ENCODE results near the gene ZNF587B.
"Not testable (repeated sequence)": the region's sequence is repeated elsewhere in the genome, so short reads cannot be mapped to it uniquely, and the experiment has no call there.

ZNF587B gene

DNA sequence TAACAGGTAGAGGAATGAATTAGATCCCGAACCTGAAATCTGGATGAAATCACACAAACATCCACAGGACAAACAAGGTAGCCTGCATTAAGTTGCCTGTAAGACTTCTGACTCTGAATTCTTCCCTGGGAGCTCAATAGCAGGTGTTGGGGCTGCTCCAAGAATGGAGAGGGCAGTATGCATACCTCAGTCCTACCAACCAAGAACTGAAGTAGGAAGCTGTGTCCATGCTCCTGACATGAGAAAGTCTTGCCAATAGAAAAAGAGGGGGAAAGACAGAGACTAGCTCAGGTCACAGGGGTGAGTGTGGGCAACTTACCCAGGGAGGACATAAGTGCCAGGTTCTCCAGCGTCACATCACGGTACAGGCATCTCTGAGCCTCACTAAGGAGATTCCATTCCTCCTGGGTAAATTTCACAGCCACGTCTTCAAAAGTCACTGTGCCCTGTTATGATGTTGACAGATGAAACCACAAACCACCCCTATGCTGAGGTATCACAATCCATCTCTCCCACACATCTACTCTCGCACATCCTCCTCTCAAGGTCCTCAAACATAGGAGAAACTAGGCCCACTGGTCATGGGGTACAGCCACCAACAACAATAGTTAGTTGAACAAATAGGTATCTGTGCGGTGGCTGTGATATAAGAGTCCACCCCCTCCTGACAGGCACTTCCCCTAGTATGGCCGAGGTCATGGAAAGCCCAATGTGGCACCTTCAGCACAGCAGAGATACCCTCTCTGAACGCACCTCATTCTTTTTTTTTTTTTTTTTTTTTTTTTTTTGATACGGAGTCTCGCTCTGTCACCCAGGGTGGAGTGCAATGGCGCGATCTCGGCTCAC is 16.9 kb upstream of the ZNF587B start:
- peaks cover 40% of the 10 kb centered on the region for H3K4me1 Mint-ChIP-seq (ENCODE audit: low read depth)
- intact Hi-C loops (cut with micrococcal nuclease) = loop anchor here (10.0 kb wide), 1 partner anchor 48 kb away; the partner anchor contains the start of gene ZNF586
- H3K4me3 Mint-ChIP-seq, H3K27me3 Mint-ChIP-seq, H3K27ac Mint-ChIP-seq, H3K9me3 Mint-ChIP-seq: not testable (repeated sequence)
- H3K36me3 Mint-ChIP-seq (ENCODE audit: low read depth) = peaks cover 56% of the 10 kb centered on the region

GRCh38 chr19:57813919-57814504 is 16.1 kb upstream of the ZNF587B start:
- Mint-ChIP-seq H3K4me1 (ENCODE audit: low read depth) (peaks cover 40% of the 10 kb centered on the region), H3K27me3 (no peaks in the 10 kb centered on the region), H3K9me3 (no peaks in the 10 kb centered on the region), H3K4me3 (peak overlapping the region; percentile 93), H3K36me3 (ENCODE audit: low read depth) (peaks cover 47% of the 10 kb centered on the region), H3K27ac (peak overlapping the region; percentile 84)
- intact Hi-C loops (cut with micrococcal nuclease) = loop anchor here (10.0 kb wide), 1 partner anchor 49 kb away; the partner anchor contains the start of gene ZNF586

DNA sequence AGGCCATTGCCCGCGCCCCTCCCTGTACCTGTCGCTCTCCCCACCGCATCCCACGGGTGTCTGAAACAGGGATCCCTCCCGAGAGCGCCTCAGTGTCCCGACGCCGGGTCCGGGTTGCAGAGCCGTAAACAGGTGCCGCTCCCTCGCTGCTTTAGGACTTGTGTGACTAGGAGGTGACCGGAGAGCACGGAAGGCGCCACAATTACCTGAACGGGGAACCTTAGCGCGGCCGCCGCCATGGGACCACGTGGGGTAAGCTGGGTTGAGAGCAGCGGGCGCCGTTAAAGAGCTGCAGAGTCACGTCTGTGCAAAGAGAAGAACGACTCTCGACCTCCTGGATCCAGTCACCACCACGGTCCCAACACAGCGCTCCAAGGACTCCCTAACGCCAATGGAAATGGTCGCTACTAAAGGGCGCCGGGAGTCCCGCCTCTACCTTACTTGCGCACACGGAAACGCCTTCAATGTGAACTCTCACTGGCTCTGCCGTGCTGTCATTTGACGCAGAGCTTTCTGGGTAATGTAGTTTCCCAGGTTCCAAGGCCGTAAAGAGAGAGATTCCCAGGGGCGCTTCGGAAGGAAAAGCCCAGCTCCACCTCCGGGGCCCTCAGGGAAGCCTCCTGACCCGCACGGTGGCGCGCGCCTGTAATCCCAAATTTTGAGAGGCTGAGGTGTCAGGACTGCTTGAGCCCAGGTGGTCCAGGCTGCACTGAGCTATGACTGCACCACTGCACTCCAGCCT is 15.4 kb upstream of the ZNF587B start, which contains the start of gene ZNF552:
Gene ZNF552, minus strand, starts transcription at position 409 of the 742 bp plus-strand sequence. Its CDS starts 170 bp downstream, at position 239.
- Mint-ChIP-seq H3K4me3 (peak within 1 kb of the TSS; percentile 93), H3K9me3 (no peaks in the 10 kb centered on the region), H3K36me3 (ENCODE audit: low read depth) (peaks cover 47% of the 10 kb centered on the region), H3K4me1 (ENCODE audit: low read depth) (peaks cover 39% of the 10 kb centered on the region), H3K27me3 (no peaks in the 10 kb centered on the region), H3K27ac (peak within 1 kb of the TSS; percentile 84)
- intact Hi-C loops (cut with micrococcal nuclease) = loop anchor here (5.0 to 10.0 kb wide), 2 partner anchors 50 to 87 kb away; partner anchors contain the start of genes ZNF586 and ZNF671

DNA sequence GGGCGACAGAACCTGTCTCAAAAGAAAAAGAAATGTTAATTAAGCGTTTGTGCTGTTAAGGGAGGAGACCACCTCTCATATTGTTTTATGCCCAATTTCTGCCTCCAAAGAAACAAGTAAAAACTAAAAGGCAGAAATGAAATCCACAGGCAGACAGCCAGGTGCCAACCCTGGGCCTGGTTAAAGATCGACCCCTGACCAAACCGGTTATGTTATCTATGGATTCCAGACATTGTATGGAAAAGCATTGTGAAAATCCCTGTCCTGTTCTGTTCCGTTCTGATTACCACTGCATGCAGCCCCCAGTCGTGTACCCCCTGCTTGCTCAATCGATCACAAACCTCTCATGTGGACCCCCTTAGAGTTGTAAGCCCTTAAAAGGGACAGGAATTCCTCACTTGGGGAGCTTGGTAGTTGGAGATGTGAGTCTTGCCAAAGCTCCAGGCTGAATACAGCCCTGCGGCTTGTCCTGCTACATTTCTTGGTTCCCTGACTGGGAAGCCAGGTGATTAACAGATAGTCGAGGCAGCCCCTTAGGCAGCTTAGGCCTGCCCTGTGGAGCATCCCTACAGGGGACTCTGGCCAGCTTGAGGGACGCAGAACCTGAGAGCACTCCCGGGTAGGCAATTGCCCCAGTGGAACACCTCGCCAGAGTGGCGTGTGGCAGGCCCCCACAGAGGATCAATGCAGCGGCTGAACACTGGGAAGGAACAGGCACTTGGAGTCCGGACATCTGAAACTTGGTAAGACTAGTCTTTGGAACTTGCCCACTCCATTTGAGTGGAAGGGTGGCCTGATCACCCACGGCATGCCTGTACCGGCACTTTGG is 14.6 kb upstream of the ZNF587B start:
- peak overlapping the region; percentile 93 for H3K4me3 Mint-ChIP-seq
- H3K27ac Mint-ChIP-seq = peak overlapping the region; percentile 84
- no peaks in the 10 kb centered on the region for H3K27me3 Mint-ChIP-seq
- H3K9me3 Mint-ChIP-seq = no peaks in the 10 kb centered on the region
- peaks cover 47% of the 10 kb centered on the region for H3K36me3 Mint-ChIP-seq (ENCODE audit: low read depth)
- intact Hi-C loops (cut with micrococcal nuclease) = loop anchor here (5.0 to 10.0 kb wide), 2 partner anchors 51 to 88 kb away; partner anchors contain the start of genes ZNF586 and ZNF671
- peaks cover 41% of the 10 kb centered on the region for H3K4me1 Mint-ChIP-seq (ENCODE audit: low read depth)

DNA sequence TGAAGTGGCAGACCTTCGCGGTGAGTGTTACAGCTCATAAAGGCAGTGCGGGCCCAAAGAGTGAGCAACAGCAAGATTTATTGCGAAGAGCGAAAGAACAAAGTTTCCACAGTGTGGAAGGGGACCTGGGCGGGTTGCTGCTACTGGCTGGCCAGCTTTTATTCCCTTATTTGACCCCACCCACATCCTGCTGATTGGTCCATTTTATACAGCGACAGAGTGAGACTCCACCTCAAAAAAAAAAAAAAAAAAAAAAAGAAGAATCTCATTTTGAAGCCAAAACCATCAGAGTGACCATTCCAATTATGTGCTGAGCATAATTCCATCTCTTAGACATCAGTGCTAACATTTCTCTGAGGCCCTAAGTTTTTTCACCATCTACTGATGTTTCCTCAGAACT is 13.4 kb upstream of the ZNF587B start:
- no peak overlapping the region for H3K27ac Mint-ChIP-seq
- no peaks in the 10 kb centered on the region for H3K9me3 Mint-ChIP-seq
- H3K4me3 Mint-ChIP-seq = no peak overlapping the region
- no peaks in the 10 kb centered on the region for H3K27me3 Mint-ChIP-seq
- intact Hi-C loops (cut with micrococcal nuclease) = loop anchor here (5.0 to 10.0 kb wide), 2 partner anchors 52 to 89 kb away; partner anchors contain the start of genes ZNF586 and ZNF671
- H3K36me3 Mint-ChIP-seq (ENCODE audit: low read depth) = peaks cover 46% of the 10 kb centered on the region
- H3K4me1 Mint-ChIP-seq (ENCODE audit: low read depth) = peaks cover 50% of the 10 kb centered on the region

GRCh38 chr19:57817976-57818375 is 12.1 kb upstream of the ZNF587B start:
- Mint-ChIP-seq H3K27ac (no peak overlapping the region), H3K27me3 (no peaks in the 10 kb centered on the region), H3K4me3 (no peak overlapping the region), H3K4me1 (ENCODE audit: low read depth) (peaks cover 48% of the 10 kb centered on the region), H3K9me3 (no peaks in the 10 kb centered on the region), H3K36me3 (ENCODE audit: low read depth) (peaks cover 49% of the 10 kb centered on the region)
- intact Hi-C loops (cut with micrococcal nuclease) = loop anchor here (5.0 to 10.0 kb wide), 2 partner anchors 53 to 91 kb away; partner anchors contain the start of genes ZNF586 and ZNF671

DNA sequence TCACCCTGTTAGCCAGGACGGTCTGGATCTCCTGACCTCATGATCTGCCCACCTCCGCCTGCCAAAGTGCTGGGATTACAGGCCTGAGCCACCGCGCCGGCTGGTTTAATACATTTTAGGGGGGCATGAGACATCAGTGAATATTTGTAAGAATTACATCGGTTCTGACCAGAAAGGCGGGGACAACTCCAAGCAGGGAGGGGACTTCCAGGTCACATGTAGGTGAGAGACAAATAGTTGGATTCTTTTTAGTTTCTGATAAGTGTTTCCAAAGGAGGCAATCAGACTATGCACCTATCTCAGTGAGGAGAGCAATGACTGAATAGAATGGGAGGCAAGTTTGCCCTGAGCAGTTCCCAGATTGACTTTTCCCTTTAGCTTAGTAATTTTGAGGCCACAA is 11.7 kb upstream of the ZNF587B start:
- Mint-ChIP-seq H3K4me1 (ENCODE audit: low read depth) (peaks cover 48% of the 10 kb centered on the region), H3K4me3 (no peak overlapping the region), H3K27me3 (no peaks in the 10 kb centered on the region), H3K36me3 (ENCODE audit: low read depth) (peaks cover 47% of the 10 kb centered on the region), H3K9me3 (no peaks in the 10 kb centered on the region), H3K27ac (no peak overlapping the region)
- intact Hi-C loops (cut with micrococcal nuclease) = loop anchor here (5.0 to 10.0 kb wide), 2 partner anchors 54 to 91 kb away; partner anchors contain the start of genes ZNF586 and ZNF671

- H3K9me3 Mint-ChIP-seq = no peaks in the 10 kb centered on the region
- peak overlapping the region; percentile 94 for H3K4me3 Mint-ChIP-seq
- peak overlapping the region; percentile 91 for H3K27ac Mint-ChIP-seq
- no peaks in the 10 kb centered on the region for H3K27me3 Mint-ChIP-seq
- intact Hi-C loops (cut with micrococcal nuclease) = loop anchor here (5.0 to 10.0 kb wide), 2 partner anchors 55 to 92 kb away; partner anchors contain the start of genes ZNF586 and ZNF671
- peaks cover 53% of the 10 kb centered on the region for H3K36me3 Mint-ChIP-seq (ENCODE audit: low read depth)
- H3K4me1 Mint-ChIP-seq (ENCODE audit: low read depth) = peaks cover 48% of the 10 kb centered on the region
These were observed 10.5 kb upstream of the ZNF587B start for GRCh38 chr19:57819475-57820148.

GRCh38 chr19:57820599-57820998 is 9.5 kb upstream of the ZNF587B start:
- peak overlapping the region; percentile 91 for H3K27ac Mint-ChIP-seq
- H3K9me3 Mint-ChIP-seq = no peaks in the 10 kb centered on the region
- no peaks in the 10 kb centered on the region for H3K27me3 Mint-ChIP-seq
- intact Hi-C loops (cut with micrococcal nuclease) = no loop called here
- H3K36me3 Mint-ChIP-seq (ENCODE audit: low read depth) = peaks cover 57% of the 10 kb centered on the region
- peaks cover 41% of the 10 kb centered on the region for H3K4me1 Mint-ChIP-seq (ENCODE audit: low read depth)
- H3K4me3 Mint-ChIP-seq = peak overlapping the region; percentile 94

DNA sequence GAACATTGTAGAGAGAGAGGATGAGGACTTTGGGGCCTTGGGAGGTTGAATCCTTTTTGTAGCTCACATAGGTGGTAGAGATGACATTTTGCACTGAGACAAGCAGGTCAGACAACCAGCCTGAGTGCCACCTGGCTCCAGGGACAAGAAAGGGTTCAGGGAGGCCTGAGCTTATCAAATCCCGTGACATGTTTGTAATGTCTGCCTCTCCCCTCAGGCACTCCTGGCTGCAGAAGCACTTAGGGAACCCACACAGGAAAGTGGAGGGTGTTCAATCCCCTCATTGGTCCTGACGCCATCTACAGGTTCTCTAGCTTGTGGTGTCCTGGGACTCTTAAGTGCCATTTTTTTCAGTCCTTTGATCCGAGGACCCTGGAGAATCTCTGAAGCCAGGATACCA is 9.0 kb upstream of the ZNF587B start:
- Mint-ChIP-seq H3K4me1 (ENCODE audit: low read depth) (peaks cover 41% of the 10 kb centered on the region), H3K27ac (peak overlapping the region; percentile 91), H3K36me3 (ENCODE audit: low read depth) (peaks cover 62% of the 10 kb centered on the region)
- H3K9me3 Mint-ChIP-seq; H3K4me3 Mint-ChIP-seq; intact Hi-C loops (cut with micrococcal nuclease); H3K27me3 Mint-ChIP-seq: not testable (repeated sequence)

GRCh38 chr19:57821501-57821900 is 8.6 kb upstream of the ZNF587B start:
- H3K4me3 Mint-ChIP-seq; intact Hi-C loops (cut with micrococcal nuclease); H3K27ac Mint-ChIP-seq; H3K27me3 Mint-ChIP-seq; H3K9me3 Mint-ChIP-seq: not testable (repeated sequence)
- H3K36me3 Mint-ChIP-seq (ENCODE audit: low read depth) = peaks cover 66% of the 10 kb centered on the region
- peaks cover 41% of the 10 kb centered on the region for H3K4me1 Mint-ChIP-seq (ENCODE audit: low read depth)

DNA sequence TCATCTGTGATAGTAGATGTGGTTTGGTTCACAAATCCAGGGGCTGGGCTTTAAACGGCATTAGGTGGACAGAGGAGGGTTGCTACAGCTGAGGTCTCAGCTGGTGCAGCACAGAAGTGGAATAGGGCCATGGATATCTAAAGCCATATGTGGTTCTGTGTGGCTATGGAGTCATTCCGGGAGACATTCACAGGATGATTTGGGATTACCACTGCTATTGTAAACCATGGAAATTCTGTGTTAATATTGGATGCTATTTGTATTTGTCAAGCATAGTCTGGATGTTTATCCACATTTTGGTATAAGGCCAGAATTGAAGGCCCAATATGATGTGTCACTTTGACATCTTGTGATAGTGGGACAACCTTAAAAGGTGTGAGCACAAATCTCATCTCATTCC is 6.9 kb upstream of the ZNF587B start:
- H3K9me3 Mint-ChIP-seq; H3K27me3 Mint-ChIP-seq; H3K27ac Mint-ChIP-seq; intact Hi-C loops (cut with micrococcal nuclease); H3K4me3 Mint-ChIP-seq: not testable (repeated sequence)
- Mint-ChIP-seq H3K36me3 (ENCODE audit: low read depth) (peaks cover 80% of the 10 kb centered on the region), H3K4me1 (ENCODE audit: low read depth) (peaks cover 41% of the 10 kb centered on the region)
